ENCODE results near the gene ANO8.

- TF ChIP-seq, protein P1, sequence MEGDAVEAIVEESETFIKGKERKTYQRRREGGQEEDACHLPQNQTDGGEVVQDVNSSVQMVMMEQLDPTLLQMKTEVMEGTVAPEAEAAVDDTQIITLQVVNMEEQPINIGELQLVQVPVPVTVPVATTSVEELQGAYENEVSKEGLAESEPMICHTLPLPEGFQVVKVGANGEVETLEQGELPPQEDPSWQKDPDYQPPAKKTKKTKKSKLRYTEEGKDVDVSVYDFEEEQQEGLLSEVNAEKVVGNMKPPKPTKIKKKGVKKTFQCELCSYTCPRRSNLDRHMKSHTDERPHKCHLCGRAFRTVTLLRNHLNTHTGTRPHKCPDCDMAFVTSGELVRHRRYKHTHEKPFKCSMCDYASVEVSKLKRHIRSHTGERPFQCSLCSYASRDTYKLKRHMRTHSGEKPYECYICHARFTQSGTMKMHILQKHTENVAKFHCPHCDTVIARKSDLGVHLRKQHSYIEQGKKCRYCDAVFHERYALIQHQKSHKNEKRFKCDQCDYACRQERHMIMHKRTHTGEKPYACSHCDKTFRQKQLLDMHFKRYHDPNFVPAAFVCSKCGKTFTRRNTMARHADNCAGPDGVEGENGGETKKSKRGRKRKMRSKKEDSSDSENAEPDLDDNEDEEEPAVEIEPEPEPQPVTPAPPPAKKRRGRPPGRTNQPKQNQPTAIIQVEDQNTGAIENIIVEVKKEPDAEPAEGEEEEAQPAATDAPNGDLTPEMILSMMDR (IDR thresholded peaks at IDR 0.05), result peak in 2 of 4 experiments; percentile 20 to 24
- TF ChIP-seq POLR2AphosphoS5 (IDR thresholded peaks at IDR 0.05), result peak in 1 of 4 donors; percentile 5
Observed at GRCh38 chr19:17327654-17328516, 6.8 kb downstream of the ANO8 start.
